Skeletal muscle satellite cell (primary cell): ENCODE results near the gene FOLR2.

Experiments used
- H3K27me3 ChIP-seq: 2 replicates; pipeline ENCODE4 v1.7.0; 2013; ENCODE audit warnings: low read length; ENCODE audit not compliant: control insufficient read depth, insufficient read depth
- H3K36me3 ChIP-seq: 2 replicates; pipeline ENCODE4 v1.7.0; 2013; ENCODE audit warnings: mild to moderate bottlenecking, control low read depth, low read length; ENCODE audit not compliant: insufficient read depth
- H3K4me1 ChIP-seq: 2 replicates; pipeline ENCODE4 v1.7.0; 2013; ENCODE audit warnings: low read length; ENCODE audit not compliant: control insufficient read depth, insufficient read depth
- H3K4me2 ChIP-seq: 2 replicates; pipeline ENCODE4 v1.7.0; 2013; ENCODE audit warnings: mild to moderate bottlenecking, low read length
- H3K4me3 ChIP-seq: 2 replicates; pipeline ENCODE4 v1.7.0; 2013; ENCODE audit warnings: low read length
- H3K9ac ChIP-seq: 2 replicates; pipeline ENCODE4 v1.7.0; 2013; ENCODE audit warnings: mild to moderate bottlenecking, low read depth, low read length, moderate library complexity
- H3K9me3 ChIP-seq: replicated peaks from 2 replicates; pipeline ENCODE4 v1.7.0; 2013; ENCODE audit warnings: mild to moderate bottlenecking, control low read depth, low read length

FOLR2 gene

DNA sequence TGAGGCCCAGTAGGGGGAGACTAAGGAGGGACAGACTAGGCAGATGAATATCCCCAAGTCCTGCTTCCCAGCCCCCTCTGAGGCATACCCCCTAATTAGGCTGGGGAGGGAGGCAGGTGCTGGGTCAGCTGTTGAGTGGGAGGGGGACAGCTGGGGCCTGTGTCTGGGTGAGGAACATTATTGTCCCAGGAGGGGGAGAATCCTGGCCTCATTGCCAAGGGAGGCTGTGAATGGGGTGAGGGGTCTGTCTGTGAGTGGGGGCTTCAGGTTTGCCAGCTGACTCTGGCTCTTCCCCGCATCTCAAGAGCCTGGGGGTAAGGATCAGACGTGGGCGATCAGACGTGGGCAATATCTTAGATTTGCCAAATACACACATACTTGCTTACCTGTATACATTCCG is 10.1 kb downstream of the FOLR2 start:
- H3K36me3 ChIP-seq = peaks cover 49% of the 10 kb centered on the region
- no peaks in the 10 kb centered on the region for H3K9me3 ChIP-seq
- H3K4me3 ChIP-seq = no peak overlapping the region

DNA sequence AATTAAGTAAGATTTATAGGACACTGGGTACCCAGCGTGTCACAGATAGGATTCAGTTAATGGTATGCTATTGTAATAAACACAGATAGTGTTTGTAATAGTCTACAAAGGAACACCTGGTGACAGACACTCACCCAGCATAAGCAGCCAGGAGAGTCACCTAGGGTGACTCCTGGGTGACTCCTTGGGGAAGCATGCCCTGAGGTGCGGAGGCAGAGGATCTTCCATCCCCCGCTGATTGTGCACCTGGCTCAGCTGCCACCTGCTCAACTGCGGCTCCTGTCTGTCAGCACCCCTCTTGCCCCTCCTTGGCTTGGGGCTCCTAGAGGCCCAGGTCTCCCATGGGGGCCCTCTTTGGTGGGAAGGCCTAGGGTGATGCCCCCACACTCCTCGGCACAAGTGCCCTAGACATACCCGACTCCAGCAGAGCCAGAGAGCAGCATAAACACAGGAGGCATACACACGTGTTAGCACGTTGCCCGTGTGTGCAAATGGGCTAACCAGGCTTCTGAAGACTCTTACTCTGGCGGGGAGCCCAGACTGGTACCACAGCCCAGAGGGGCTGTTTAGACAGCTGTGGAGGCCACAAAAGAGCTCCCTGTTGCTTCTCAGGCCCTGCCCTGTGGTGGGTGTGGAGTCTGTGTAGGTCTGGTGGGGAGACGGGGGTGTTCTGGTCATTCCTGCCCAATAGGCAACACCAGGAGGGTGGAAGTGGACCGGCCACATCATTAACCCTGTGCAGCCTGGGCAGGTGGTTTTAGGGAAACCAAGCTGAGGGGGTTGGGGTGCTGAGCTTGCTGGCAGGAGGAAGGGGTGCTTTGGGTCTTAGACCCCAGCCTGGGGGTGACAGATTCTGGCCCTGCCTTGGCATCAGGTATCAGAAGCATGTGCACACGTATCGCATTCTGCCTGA is 11.0 kb downstream of the FOLR2 start:
- Histone ChIP-seq H3K9ac (no peak overlapping the region), H3K4me3 (no peak overlapping the region), H3K9me3 (no peaks in the 10 kb centered on the region)

More for the DNA sequence above, 10.1 kb downstream of the FOLR2 start:
- Histone ChIP-seq H3K4me2 (no peak overlapping the region), H3K9ac (no peak overlapping the region), H3K27me3 (no peaks in the 10 kb centered on the region), H3K4me1 (peaks cover 33% of the 10 kb centered on the region)

DNA sequence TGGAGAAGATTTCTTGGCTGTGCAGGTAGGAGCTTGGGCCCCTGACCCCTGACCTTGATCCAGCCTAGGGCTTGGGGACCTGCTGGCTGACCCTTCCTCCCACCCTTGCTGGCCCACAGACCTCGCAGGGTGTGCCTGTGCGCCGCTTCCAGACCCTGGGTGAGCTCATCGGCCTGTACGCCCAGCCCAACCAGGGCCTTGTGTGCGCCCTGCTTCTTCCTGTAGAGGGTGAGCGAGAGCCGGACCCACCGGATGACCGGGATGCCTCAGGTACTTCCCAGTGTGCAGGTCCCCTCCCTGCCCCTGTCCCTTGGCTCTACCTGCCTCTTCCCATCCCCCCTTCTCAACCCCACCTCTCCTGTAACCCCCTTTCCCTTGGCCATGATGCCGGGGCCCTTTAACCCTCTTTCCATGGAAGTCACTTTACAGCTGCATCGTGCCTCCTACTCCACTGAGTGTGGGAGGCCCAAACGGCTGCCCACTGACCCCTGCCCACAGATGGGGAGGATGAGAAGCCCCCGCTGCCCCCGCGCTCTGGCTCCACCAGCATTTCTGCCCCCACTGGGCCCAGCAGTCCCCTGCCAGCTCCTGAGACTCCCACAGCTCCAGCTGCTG is 11.7 kb downstream of the FOLR2 start:
- Histone ChIP-seq H3K9ac (no peak overlapping the region), H3K4me1 (peaks cover 25% of the 10 kb centered on the region), H3K36me3 (peaks cover 65% of the 10 kb centered on the region), H3K27me3 (no peaks in the 10 kb centered on the region), H3K9me3 (no peaks in the 10 kb centered on the region), H3K4me3 (no peak overlapping the region), H3K4me2 (peak overlapping the region; percentile 19)

More for the DNA sequence above, 11.0 kb downstream of the FOLR2 start:
- H3K36me3 ChIP-seq = peaks cover 58% of the 10 kb centered on the region
- H3K4me1 ChIP-seq = peaks cover 30% of the 10 kb centered on the region
- peak overlapping the region; percentile 19 for H3K4me2 ChIP-seq
- H3K27me3 ChIP-seq = no peaks in the 10 kb centered on the region

DNA sequence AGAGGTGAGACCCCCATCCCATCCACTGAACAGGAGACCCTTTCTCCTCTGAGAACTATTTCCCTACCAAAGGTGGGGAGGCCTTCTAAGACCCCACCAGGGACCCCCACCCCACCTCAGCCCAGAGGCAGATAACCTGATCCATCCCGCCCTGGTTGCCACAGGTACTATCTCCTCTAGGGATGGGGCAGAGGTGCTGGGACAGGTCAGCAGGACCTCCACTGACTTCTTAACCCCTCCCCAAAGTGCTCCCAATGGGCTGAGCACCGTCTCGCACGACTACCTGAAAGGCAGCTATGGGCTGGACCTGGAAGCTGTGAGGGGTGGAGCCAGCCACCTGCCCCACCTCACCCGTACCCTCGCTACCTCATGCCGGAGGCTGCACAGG is 12.2 kb downstream of the FOLR2 start:
- Histone ChIP-seq H3K4me1 (peaks cover 25% of the 10 kb centered on the region), H3K4me2 (no peak overlapping the region), H3K9ac (no peak overlapping the region), H3K9me3 (no peaks in the 10 kb centered on the region), H3K4me3 (no peak overlapping the region), H3K27me3 (no peaks in the 10 kb centered on the region), H3K36me3 (peaks cover 71% of the 10 kb centered on the region)

DNA sequence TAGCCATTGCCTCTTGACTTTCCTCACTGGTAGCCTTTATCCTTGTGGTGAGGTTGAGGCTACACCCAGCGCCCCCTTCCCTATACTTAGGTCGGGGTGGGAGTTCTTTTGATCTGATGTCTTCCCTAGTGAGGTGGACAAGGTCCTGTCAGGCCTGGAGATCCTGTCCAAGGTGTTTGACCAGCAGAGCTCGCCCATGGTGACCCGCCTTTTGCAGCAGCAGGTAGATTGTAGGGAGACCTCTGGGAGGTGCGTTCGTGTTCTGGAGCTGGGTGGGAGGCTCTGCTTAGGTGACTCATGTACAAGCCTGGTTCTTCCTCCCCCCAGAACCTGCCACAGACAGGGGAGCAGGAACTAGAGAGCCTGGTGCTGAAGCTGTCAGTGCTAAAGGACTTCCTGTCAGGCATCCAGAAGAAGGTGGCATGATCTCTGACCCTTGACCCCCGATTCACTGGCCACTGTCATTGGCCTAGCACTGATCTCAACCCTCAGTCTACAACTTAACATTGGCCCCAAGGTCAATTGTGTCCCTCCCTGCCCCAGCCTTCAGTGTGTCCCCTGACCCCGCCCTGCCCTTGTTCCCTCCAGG is 12.8 kb downstream of the FOLR2 start:
- Histone ChIP-seq H3K4me3 (no peak overlapping the region), H3K4me1 (peaks cover 25% of the 10 kb centered on the region), H3K9ac (no peak overlapping the region), H3K9me3 (no peaks in the 10 kb centered on the region), H3K4me2 (no peak overlapping the region), H3K36me3 (peaks cover 76% of the 10 kb centered on the region), H3K27me3 (no peaks in the 10 kb centered on the region)

DNA sequence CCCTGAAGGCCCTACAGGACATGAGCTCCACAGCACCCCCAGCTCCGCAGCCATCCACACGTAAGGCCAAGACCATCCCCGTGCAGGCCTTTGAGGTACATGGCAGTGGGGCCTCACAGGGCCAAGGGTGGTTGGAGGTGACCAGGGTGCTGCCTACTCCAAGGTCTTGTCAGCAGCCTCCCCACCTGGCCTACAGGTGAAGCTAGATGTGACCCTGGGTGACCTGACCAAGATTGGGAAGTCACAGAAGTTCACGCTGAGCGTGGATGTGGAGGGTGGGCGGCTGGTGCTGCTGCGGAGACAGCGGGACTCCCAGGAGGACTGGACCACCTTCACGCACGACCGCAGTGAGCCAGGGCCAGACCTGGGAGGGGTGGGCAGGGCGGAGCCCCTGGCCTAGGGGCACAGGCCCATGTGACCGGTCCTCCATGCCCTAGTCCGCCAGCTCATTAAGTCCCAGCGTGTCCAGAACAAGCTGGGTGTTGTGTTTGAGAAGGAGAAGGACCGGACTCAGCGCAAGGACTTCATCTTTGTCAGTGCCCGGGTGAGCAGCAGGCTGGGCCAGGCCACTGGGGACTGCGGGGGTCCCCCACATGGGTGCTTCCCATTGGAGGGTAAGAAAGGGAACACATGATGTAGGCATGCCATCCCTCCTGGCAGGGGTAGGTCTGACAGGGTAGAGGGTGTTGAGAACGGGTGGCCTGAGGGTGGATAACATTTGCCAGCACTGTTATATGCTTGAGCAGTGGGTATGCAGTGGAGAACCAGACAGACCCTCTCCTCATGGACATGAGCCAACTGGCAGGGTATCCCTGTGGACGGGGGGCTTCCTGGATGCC is 13.6 kb downstream of the FOLR2 start:
- Histone ChIP-seq H3K27me3 (no peaks in the 10 kb centered on the region), H3K4me1 (peaks cover 25% of the 10 kb centered on the region), H3K4me3 (no peak overlapping the region), H3K4me2 (no peak overlapping the region), H3K9ac (no peak overlapping the region), H3K36me3 (peaks cover 84% of the 10 kb centered on the region), H3K9me3 (no peaks in the 10 kb centered on the region)

DNA sequence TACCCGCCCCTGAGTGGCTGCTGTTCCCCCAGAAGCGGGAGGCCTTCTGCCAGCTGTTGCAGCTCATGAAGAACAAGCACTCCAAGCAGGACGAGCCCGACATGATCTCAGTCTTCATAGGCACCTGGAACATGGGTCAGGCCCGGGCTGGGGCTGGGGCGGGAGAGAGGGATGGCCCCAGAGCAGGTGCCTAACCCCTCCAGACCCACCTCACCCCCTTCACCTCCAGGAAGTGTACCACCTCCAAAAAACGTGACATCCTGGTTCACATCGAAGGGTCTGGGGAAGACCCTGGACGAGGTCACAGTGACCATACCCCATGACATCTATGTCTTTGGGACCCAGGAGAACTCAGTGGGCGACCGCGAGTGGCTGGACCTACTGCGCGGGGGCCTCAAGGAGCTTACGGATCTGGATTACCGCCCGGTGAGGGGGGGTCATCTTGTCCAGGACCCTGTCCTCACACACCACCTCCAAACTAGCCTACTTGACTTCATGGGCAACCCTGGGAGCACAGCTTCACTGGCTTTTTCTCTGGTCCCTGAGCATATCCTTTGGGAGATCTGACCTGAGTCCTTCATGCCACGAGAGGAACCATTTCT is 14.3 kb downstream of the FOLR2 start:
- H3K9me3 ChIP-seq = no peaks in the 10 kb centered on the region
- no peak overlapping the region for H3K9ac ChIP-seq
- no peak overlapping the region for H3K4me2 ChIP-seq
- no peaks in the 10 kb centered on the region for H3K27me3 ChIP-seq
- H3K4me1 ChIP-seq = peaks cover 20% of the 10 kb centered on the region
- H3K4me3 ChIP-seq = no peak overlapping the region
- H3K36me3 ChIP-seq = peaks cover 89% of the 10 kb centered on the region

DNA sequence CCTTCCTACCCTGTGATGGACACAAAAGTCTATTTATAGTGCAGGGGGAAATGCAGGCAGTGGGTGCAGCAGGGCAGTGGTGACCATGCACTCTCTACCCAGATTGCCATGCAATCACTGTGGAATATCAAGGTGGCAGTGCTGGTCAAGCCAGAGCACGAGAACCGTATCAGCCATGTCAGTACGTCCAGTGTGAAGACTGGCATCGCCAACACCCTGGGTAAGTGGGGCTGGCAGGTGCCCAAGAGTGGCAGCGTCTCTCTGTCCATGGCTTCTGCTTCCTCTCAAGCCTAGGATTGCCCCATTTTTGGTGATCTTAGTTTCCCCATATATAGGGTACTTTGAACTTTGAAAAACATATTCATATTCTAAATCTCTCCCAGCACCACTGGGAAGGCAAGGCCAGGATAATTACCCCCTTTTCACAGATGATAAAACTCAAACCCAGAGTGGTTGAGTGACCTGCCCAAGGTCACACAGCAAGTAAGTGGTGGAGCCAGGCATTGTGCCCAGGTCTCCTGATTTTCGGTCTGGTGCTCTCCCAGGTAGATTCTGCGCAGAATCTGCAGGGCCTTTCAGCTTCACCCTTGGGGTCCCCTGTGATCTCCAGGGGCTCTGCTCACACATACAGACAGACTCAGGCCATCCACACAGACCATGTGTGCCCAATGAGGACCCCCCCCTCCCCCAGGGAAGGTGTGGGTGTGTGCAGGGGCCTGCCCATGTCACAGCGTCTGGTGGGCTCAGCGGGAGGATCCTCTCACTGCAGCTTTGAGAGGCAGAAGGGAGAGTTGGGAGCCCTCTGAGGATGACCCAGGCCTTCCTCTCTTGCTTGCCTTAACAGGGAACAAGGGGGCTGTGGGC is 15.0 kb downstream of the FOLR2 start:
- Histone ChIP-seq H3K36me3 (peaks cover 96% of the 10 kb centered on the region), H3K27me3 (no peaks in the 10 kb centered on the region), H3K4me3 (no peak overlapping the region), H3K9me3 (no peaks in the 10 kb centered on the region), H3K4me1 (peaks cover 16% of the 10 kb centered on the region), H3K9ac (no peak overlapping the region), H3K4me2 (no peak overlapping the region)

DNA sequence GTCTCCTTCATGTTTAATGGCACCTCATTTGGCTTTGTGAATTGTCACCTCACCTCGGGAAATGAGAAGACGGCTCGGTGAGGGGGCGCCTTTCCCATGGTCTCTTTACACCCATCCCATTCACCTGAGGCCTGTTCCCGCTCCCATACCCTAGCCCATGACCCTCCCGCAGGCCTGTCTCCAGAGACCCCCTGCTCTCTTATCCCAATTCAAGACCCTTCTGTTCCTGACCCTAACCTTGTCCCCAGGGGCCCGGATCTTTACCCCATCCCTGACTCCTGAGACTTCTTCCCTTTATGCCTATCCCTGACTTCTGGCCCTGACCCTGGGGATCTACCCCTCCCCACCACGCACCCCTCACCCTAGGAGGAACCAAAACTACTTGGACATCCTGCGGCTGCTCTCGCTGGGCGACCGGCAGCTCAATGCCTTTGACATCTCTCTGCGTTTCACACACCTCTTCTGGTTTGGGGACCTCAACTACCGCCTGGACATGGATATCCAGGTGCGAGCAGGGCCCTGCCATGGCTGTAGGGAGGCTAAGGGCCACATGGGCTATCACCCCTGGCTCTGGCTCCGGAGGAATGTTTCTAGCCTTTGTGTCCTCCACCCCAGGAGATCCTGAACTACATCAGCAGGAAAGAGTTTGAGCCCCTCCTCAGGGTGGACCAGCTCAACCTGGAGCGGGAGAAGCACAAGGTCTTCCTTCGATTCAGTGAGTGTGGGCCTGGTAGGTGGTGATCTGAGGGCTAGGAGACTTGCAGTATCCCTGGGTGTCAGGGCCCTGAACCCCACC is 15.9 kb downstream of the FOLR2 start:
- no peaks in the 10 kb centered on the region for H3K9me3 ChIP-seq
- H3K4me2 ChIP-seq = no peak overlapping the region
- H3K4me3 ChIP-seq = no peak overlapping the region
- no peaks in the 10 kb centered on the region for H3K27me3 ChIP-seq
- H3K4me1 ChIP-seq = peaks cover 8% of the 10 kb centered on the region
- no peak overlapping the region for H3K9ac ChIP-seq
- peaks cover 98% of the 10 kb centered on the region for H3K36me3 ChIP-seq
